T-helper 2 cell treated with Interferon-gamma antibody and Interleukin-4, amounts not matched to agents 100 ng/mL and 5 ng/mL, for 36 hours (primary cell): Measurements from ENCODE around the gene FDCSP. TPM values are rescaled to one million over a fixed set of nuclear protein-coding genes. Genes with fewer than 3 reads are reported as not detected.
"Not testable (repeated sequence)": the region's sequence is repeated elsewhere in the genome, so short reads cannot be mapped to it uniquely, and the experiment has no call there.

Source experiments
- intact Hi-C: fragments of 100-400 bp; cut with micrococcal nuclease; formaldehyde crosslinking; loops from one replicate; pipeline ENCODE4 v1.15.1; 2023
- total RNA-seq: library from RNA; stranded (reverse); gene quantifications from 2 replicates; pipeline ENCODE4 v1.2.3, GENCODE V29; 2022

The FDCSP gene
- total RNA-seq: not detected in 2 replicates

GRCh38 chr4:70225824-70226223 lies at the start of gene FDCSP:
FDCSP (plus strand) TSS chr4:70226124; CDS start chr4:70231195, 5,071 bp downstream.
- intact Hi-C loops: no loop called here

GRCh38 chr4:70177090-70177489 lies 48.8 kb upstream of the FDCSP start:
- intact Hi-C loops: no loop called here

DNA sequence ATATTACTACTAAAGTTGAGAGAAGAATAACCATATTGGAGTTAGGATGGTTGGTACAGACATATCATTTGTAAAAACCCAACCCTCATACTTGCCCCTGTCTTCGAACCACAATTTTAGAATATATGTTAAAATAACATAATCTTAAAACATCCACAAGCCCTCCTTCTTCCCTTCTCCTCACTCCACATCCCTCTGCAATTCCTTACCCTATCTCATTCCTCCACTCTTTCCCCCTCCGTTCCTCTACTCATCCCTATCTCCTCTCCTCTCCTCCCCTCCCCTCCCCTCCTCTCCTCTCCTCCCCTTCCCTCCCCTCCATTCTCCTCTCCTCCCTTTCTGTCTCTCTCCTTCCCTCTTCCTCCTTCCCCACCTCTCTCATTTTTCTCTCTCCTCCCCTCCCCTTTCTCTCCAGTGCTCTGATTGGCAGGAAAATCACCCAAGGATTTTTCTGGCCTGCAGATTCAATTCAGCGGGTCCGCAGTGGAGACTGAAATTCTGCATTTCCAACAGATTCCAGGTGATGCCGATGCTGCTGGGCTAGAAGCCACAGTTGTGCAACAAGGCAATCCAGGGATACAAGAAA lies 47.8 kb upstream of the FDCSP start:
- intact Hi-C loops: no loop called here

DNA sequence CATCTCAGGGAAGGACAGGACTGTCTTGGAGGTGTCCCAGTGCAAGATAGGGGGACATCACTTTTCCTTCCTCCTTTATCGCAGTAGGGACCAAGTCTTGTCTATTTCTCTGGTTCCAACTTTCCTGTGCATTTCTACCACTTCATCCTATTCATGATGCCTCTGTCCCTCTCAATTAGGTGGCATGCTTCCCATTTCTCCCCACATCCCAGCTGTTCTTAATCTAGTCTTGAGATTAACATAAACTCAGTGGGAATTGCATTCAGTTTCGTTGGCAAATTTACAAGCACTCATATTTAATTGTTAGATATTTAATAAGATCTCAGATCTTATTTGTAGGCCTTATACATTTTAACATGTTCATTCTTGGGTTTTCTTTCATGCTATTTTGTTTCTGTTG lies 46.1 kb upstream of the FDCSP start:
- intact Hi-C loops: loop anchor here (5.0 to 10.0 kb wide), 3 partner anchors 283 to 863 kb away; no protein-coding TSS in a partner anchor

- intact Hi-C loops: loop anchor here (5.0 to 10.0 kb wide), 3 partner anchors 285 to 865 kb away; no protein-coding TSS in a partner anchor
These were observed 44.1 kb upstream of the FDCSP start for GRCh38 chr4:70181864-70182263.

- intact Hi-C loops: loop anchor here (1.0 to 10.0 kb wide), 4 partner anchors 285 to 865 kb away; no protein-coding TSS in a partner anchor
These were observed 43.3 kb upstream of the FDCSP start for GRCh38 chr4:70182517-70183167.

GRCh38 chr4:70183168-70183939 lies 42.6 kb upstream of the FDCSP start:
- intact Hi-C loops: loop anchor here (1.0 to 10.0 kb wide), 4 partner anchors 286 to 866 kb away; no protein-coding TSS in a partner anchor

DNA sequence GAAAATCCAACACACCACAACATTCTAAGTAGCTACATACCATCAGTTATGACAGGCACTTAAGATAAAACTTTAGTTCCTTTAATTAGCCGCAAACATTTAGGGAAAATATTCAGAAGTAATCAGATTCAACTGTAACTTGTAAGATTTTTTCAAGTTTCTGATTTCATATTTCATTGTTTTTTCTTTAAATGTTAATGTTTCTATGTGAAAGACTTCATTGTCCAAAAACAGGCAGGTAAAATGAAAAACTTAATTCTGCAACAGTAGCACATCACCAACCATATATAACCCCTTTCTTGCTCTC lies 42.0 kb upstream of the FDCSP start:
- intact Hi-C loops: loop anchor here (1.0 to 10.0 kb wide), 4 partner anchors 287 to 867 kb away; no protein-coding TSS in a partner anchor

- intact Hi-C loops: loop anchor here (10.0 kb wide), 1 partner anchor 362 kb away; no protein-coding TSS in a partner anchor
These were observed 38.7 kb upstream of the FDCSP start for GRCh38 chr4:70187216-70187615.

- intact Hi-C loops: loop anchor here (1.0 kb wide), 1 partner anchor 19 kb away; no protein-coding TSS in a partner anchor
These were observed 35.3 kb upstream of the FDCSP start for GRCh38 chr4:70190579-70190978.

GRCh38 chr4:70191647-70192046 lies 34.3 kb upstream of the FDCSP start:
- intact Hi-C loops: no loop called here

DNA sequence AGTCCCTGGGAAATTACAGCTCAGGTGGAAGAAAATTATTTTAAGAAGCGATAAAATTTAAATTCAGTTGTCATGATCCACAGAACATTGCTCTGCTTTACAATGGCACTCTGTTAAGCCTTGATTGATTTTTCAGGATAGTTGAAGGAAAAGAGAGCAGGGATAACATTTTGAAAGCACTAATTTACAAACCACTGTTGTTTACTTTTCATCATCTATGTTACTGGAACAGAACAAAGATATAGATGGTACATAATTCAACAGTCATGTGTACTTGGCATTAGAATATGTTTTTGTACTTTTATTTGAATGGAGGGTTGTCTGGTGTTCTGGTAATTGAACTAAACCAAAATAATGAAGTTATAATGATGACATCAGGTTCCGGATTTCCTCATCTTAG lies 33.0 kb upstream of the FDCSP start:
- intact Hi-C loops: no loop called here

DNA sequence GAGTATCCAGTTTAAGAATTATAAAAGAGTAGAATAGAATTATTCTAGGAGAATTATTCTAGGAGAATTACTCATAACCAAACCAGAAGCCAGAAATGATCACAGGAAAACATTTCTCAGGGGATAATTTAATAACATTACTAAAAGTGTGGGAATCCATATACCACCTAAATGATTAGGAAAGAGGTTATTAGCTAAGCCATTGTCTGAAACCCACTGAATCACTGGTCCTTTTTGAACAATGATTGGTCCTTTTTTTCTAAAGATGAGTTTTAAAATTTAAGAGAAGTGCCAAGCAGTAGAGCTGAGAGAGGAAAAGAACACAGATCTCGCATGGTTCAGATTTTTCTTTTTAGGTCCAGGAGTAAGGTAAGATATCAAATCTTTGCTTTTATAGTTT lies 30.5 kb upstream of the FDCSP start, which contains the start of gene ODAM:
Gene ODAM (plus strand): TSS at position 301 of the 400 bp plus-strand sequence. CDS start 819 bp downstream, outside the sequence.
- intact Hi-C loops: no loop called here

DNA sequence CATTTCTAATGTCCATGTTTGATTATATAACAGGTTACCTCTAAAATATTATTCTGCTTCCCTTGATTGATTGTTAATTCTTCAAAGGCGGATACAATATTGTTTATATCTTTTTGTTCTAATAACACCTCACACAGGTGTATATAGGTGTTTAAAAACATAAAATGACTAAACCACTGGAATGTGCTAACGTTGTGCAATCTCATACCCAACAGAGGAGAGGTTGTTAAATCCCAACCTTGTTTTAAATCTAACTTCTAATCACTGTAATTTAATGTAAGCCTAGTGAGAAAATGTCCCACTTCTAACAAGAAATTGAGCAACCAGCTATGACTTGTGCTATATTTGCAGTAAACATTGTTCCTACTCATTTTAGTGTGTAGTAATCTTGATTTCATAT lies 29.1 kb upstream of the FDCSP start:
- intact Hi-C loops: no loop called here

DNA sequence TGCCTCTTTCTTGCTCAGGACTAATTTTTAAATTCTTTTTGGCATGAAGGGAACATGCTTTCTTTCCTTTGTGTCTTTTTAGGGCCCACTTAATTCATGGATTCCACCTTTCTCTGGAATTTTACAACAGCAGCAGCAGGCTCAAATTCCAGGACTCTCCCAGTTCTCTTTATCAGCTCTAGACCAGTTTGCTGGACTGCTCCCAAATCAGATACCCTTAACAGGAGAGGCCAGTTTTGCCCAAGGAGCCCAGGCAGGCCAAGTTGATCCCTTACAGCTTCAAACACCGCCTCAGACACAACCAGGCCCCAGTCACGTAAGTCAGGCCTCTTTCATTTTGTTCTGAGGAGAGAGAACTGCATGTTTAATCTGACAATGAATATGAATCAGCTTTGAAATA lies 28.1 kb upstream of the FDCSP start:
- intact Hi-C loops: no loop called here

DNA sequence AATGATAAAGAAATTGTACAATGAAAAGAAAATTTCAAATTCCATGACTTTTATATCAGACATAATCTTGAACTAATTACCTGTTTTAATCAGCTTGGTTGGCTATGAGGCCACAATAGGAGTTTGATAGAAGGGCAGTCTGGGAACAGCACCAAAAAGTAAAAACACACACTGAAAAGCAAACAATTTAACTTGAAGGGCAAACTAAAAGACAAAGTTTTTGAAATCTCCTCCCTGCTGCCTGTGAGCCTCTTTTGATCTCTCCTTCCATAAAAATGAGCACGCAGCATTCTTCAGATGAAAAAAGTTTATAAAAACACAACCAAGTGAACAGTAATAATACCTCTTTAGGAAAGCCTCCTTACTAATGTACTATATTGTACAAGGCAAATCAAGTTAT lies 22.3 kb upstream of the FDCSP start:
- intact Hi-C loops: no loop called here

DNA sequence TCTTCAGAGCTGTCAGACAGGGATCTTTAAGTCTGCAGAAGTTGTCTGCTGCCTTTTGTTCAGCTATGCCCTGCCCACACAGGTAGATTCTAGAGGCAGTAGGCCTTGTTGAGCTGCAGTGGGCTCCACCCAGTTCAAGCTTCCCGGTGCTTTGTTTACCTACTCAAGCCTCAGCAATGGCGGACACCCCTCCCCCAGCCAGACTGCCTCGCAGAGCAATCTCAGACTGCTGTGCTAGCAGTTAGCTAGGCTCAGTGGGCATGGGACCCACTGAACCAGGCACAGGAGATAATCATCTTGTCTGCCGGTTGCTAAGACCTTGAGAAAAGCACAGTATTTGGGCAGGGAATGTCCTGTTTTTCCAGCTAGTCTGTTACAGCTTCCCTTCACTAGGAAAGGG lies 13.2 kb upstream of the FDCSP start:
- intact Hi-C loops: not testable (repeated sequence)

DNA sequence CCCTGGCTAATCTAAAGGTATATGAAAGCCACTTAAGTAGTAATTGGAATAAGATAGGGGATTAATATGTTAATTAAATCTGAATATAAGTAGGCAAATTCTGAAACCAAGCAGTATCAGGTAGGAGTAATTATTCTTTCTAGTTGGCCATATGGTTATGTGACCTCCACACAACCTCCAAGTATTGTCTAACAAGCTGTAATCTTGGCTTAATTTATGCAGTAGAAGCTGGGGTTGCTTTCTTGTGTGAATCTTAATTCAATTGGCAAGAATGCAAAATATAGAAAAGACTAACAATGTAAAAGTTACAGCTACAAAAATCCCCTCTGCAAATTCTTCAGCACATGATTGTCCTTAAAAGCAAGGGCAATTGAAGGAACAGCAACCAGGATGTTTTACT lies 9.8 kb upstream of the FDCSP start:
- intact Hi-C loops: not testable (repeated sequence)

DNA sequence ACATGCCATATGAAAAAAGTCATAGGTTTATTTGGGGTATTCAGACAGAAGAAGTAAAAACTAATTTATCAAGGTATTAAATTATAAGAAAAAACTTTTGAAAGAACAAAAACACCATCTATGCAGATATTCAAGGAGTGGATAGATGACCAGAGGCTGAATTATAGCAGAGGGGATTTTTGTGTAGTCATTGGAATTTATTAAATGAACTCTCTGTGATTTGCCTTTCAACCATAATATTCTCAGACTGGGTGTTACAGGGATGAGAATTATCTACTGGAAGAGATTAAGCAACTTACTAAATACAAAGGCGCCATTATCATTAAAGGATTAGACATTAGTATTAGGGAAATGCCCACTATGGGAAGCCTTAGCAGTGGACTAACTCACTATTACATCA lies 9.4 kb upstream of the FDCSP start:
- intact Hi-C loops: not testable (repeated sequence)

- intact Hi-C loops: not testable (repeated sequence)
These were observed 4.5 kb upstream of the FDCSP start for GRCh38 chr4:70221389-70221788.

GRCh38 chr4:70221818-70222217 lies 4.1 kb upstream of the FDCSP start:
- intact Hi-C loops: not testable (repeated sequence)

DNA sequence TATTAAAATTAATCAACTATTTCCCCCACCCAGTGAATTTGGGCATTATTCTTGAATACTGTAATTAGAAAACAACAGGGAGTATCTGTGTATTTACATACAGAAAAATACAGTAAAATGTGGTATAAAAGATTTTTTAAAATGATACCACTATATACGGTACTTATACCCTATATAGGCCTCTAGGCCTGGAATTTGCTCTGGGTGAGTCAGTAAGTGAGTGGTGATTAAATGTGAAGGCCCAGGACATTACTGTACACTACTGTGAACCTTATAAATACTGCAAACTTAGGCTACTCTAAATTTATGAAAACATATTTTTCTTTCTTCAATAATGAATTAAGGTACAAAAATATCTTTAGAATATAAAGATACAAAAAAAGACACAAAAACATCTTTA lies 10.2 kb downstream of the FDCSP start:
- intact Hi-C loops: no loop called here
